Measurements from ENCODE around the gene RIBC1. TPM values are rescaled to one million over a fixed set of nuclear protein-coding genes. Genes with fewer than 3 reads are reported as not detected.

Gene RIBC1
- total and polyA plus RNA-seq, 10 of the 15 experiments (the other 5 are each of a cell fraction or from before 2014, with no cell fraction given) = 0.22 to 1.0 (median 0.54) TPM

GRCh38 chrX:53440101-53440500, 17.4 kb downstream of the RIBC1 start:
- no TSS peak for BruUV-seq (replicated peaks)
- H3K4me2 ChIP-seq (ENCODE audit: control insufficient read depth, insufficient read depth) = no peak overlapping the region
- no peaks in the 10 kb centered on the region for H4K20me1 ChIP-seq (ENCODE audit: control insufficient read depth, insufficient read depth)
- in situ Hi-C loops (cut with MboI) = no loop called here
- H3K27ac ChIP-seq (ENCODE audit: control insufficient read depth, insufficient read depth) = no peak overlapping the region
- no peak overlapping the region for H2AFZ ChIP-seq (ENCODE audit: control insufficient read depth, low read depth, low read length)
- H3K4me1 ChIP-seq (ENCODE audit: control insufficient read depth, insufficient read depth, low read length) = peaks cover 4% of the 10 kb centered on the region; the same call in 1 of the 2 replicates
- RAD21 ChIA-PET (ENCODE audit: unreplicated experiment) = interaction anchor here (1.0 kb wide), 1 partner anchor 42 kb away, joined by 3 read pairs; no protein-coding TSS in a partner anchor
- SMC1A ChIA-PET (ENCODE audit: uncharacterized antibody, unreplicated experiment) = no interaction called here
- intact Hi-C loops (cut with micrococcal nuclease; ENCODE audit: unreplicated experiment) = no loop called here
- no peak overlapping the region for H3K9ac ChIP-seq (ENCODE audit: control insufficient read depth, insufficient read depth, low read length)
- no peak for DNase-seq (ENCODE audit: low read depth, low spot score)
- WGBS (ENCODE audit: insufficient coverage, insufficient replicate concordance, low lambda C conversion rate, missing lambda C conversion rate) = 64% methylated on average over 5 of the region's 5 CpGs
- no peak overlapping the region for H3K4me3 ChIP-seq
- no peaks in the 10 kb centered on the region for H3K79me2 ChIP-seq (ENCODE audit: control insufficient read depth, insufficient read depth, low read length)
- FAIRE-seq = no peak
- POLR2A ChIA-PET = interaction anchor here (0.6 kb wide), 1 partner anchor 25 kb away, joined by 4 read pairs; no protein-coding TSS in a partner anchor
- H3K36me3 ChIP-seq (ENCODE audit: control insufficient read depth in 2 of 2, insufficient read depth in 2 of 2, low read length in 1 of 2) = no peaks in the 10 kb centered on the region
- no peaks in the 10 kb centered on the region for H3K9me3 ChIP-seq (replicated peaks; ENCODE audit: control insufficient read depth, insufficient read depth, low read length)
- CTCF ChIA-PET = interaction anchor here (0.8 to 1.2 kb wide), 2 partner anchors 122 to 130 kb away, joined by 3 read pairs; no protein-coding TSS in a partner anchor
- no peak for ATAC-seq
- H3K27me3 ChIP-seq (replicated peaks in 1 of 2; ENCODE audit: control insufficient read depth in 2 of 2, insufficient read depth in 2 of 2, low read length in 1 of 2) = peaks cover 0 to 3% of the 10 kb centered on the region in 2 experiments; a peak in 1 of 4 replicates
- TF ChIP-seq NFXL1 (IDR thresholded peaks at IDR 0.05; ENCODE audit: borderline replicate concordance) (no peak), NR2C2 (IDR thresholded peaks at IDR 0.05; ENCODE audit: borderline replicate concordance, control insufficient read depth, insufficient read length, low read depth) (no peak), SMAD1 (IDR thresholded peaks at IDR 0.05; ENCODE audit: low read depth, partially characterized antibody) (no peak), FOXK2 (IDR thresholded peaks at IDR 0.05) (no peak), KDM1A (IDR thresholded peaks at IDR 0.05; ENCODE audit: borderline replicate concordance) (no peak), PKNOX1 (IDR thresholded peaks at IDR 0.05) (no peak), SIX5 (IDR thresholded peaks at IDR 0.05; ENCODE audit: low read depth, low read length, severe bottlenecking) (no peak), EZH2 (IDR thresholded peaks at IDR 0.05; ENCODE audit: borderline replicate concordance, control insufficient read depth, low read depth, low read length) (no peak), HDAC6 (IDR thresholded peaks at IDR 0.05; ENCODE audit: unreplicated experiment) (no peak), YY1 (IDR thresholded peaks at IDR 0.05; ENCODE audit: low read depth, low read length) (no peak), RBBP5 (conservative IDR thresholded peaks at IDR 0.05) (no peak), ZBTB4 (CRISPR knock-in tag; IDR thresholded peaks at IDR 0.05) (no peak), CTCF (IDR thresholded peaks at IDR 0.05 in 2 of 3, conservative IDR thresholded peaks at IDR 0.05 in 1 of 3; ENCODE audit: control insufficient read depth in 2 of 3, extremely low read depth in 1 of 3, insufficient read depth in 1 of 3, low read depth in 3 of 3, low read length in 3 of 3) (no peak)
- TF ChIP-seq, protein P1, sequence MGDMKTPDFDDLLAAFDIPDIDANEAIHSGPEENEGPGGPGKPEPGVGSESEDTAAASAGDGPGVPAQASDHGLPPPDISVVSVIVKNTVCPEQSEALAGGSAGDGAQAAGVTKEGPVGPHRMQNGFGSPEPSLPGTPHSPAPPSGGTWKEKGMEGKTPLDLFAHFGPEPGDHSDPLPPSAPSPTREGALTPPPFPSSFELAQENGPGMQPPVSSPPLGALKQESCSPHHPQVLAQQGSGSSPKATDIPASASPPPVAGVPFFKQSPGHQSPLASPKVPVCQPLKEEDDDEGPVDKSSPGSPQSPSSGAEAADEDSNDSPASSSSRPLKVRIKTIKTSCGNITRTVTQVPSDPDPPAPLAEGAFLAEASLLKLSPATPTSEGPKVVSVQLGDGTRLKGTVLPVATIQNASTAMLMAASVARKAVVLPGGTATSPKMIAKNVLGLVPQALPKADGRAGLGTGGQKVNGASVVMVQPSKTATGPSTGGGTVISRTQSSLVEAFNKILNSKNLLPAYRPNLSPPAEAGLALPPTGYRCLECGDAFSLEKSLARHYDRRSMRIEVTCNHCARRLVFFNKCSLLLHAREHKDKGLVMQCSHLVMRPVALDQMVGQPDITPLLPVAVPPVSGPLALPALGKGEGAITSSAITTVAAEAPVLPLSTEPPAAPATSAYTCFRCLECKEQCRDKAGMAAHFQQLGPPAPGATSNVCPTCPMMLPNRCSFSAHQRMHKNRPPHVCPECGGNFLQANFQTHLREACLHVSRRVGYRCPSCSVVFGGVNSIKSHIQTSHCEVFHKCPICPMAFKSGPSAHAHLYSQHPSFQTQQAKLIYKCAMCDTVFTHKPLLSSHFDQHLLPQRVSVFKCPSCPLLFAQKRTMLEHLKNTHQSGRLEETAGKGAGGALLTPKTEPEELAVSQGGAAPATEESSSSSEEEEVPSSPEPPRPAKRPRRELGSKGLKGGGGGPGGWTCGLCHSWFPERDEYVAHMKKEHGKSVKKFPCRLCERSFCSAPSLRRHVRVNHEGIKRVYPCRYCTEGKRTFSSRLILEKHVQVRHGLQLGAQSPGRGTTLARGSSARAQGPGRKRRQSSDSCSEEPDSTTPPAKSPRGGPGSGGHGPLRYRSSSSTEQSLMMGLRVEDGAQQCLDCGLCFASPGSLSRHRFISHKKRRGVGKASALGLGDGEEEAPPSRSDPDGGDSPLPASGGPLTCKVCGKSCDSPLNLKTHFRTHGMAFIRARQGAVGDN (IDR thresholded peaks at IDR 0.05) = no peak
